Suprapubic skin (tissue), 4 donors: ENCODE data around the gene ZMYND11. TPM values are rescaled to one million over a fixed set of nuclear protein-coding genes. Genes with fewer than 3 reads are reported as not detected.
A peak's percentile ranks its signal among the peaks of the same experiment; 100 is the strongest.

Experiments
- DNase-seq, 2 donors: peaks; one replicate each; pipeline ENCODE4 v3.0.0-alpha.2; 2019; ENCODE audit warnings: low spot score in 2 of 2
- H3K27ac ChIP-seq: fragments of 200-600 bp; sonication (generic); one replicate; pipeline ENCODE4 v1.5.1; 2019
- H3K27me3 ChIP-seq: fragments of 200-600 bp; sonication (generic); one replicate; pipeline ENCODE4 v1.5.1; 2019
- H3K36me3 ChIP-seq: fragments of 200-600 bp; sonication (generic); one replicate; pipeline ENCODE4 v1.5.1; 2019
- H3K4me1 ChIP-seq: fragments of 200-600 bp; sonication (generic); one replicate; pipeline ENCODE4 v1.5.1; 2019
- H3K4me3 ChIP-seq: fragments of 200-600 bp; sonication (generic); one replicate; pipeline ENCODE4 v1.5.1; 2019; ENCODE audit warnings: mild to moderate bottlenecking
- H3K9me3 ChIP-seq: fragments of 200-600 bp; sonication (generic); one replicate; pipeline ENCODE4 v1.5.1; 2019
- CTCF ChIP-seq, 2 donors: fragments of 200-600 bp in 1 of 2; fragments of 450-650 bp in 1 of 2; sonication (generic) in 1 of 2; IDR thresholded peaks; one replicate each; pipeline ENCODE4 v1.5.1; 2016 to 2019; ENCODE audit warnings: antibody characterized with exemption in 2 of 2, mild to moderate bottlenecking in 1 of 2, moderate library complexity in 1 of 2
- EP300 ChIP-seq: sonication (generic); formaldehyde crosslinking; IDR thresholded peaks from one replicate; pipeline ENCODE4 v1.6.1; 2017; ENCODE audit warnings: antibody characterized with exemption
- POLR2A ChIP-seq, 2 donors: fragments of 450-650 bp; IDR thresholded peaks; one replicate each; pipeline ENCODE4 v1.6.1; 2017; ENCODE audit warnings: antibody characterized with exemption in 2 of 2, mild to moderate bottlenecking in 2 of 2, moderate library complexity in 2 of 2
- POLR2AphosphoS5 ChIP-seq, 3 donors: sonication (generic); formaldehyde crosslinking; IDR thresholded peaks; one replicate each; pipeline ENCODE4 v1.6.1; 2017; ENCODE audit warnings: antibody characterized with exemption in 3 of 3
- WGBS: methylation state at CpG from one replicate; pipeline ENCODE4 v1.1.5; 2018; 5-methylcytosine and 5-hydroxymethylcytosine counted together
- total RNA-seq, 4 donors: library from RNA; depleted of rRNA; stranded (reverse); fragments of >200 nt; gene quantifications; one replicate each; pipeline ENCODE4 v1.1.0, GENCODE V29; 2016

The ZMYND11 gene
- total RNA-seq, 4 donors from 2014 or later = 35.4 to 66.6 (median 53.1) TPM

GRCh38 chr10:167383-167782 lies 32.1 kb downstream of the ZMYND11 start:
- Histone ChIP-seq H3K9me3 (no peaks in the 10 kb centered on the region), H3K27ac (no peak overlapping the region), H3K27me3 (no peaks in the 10 kb centered on the region), H3K4me3 (no peak overlapping the region), H3K36me3 (no peaks in the 10 kb centered on the region), H3K4me1 (no peaks in the 10 kb centered on the region)
- TF ChIP-seq EP300 (no peak), CTCF (IDR thresholded peaks at IDR 0.05) (no peak), POLR2A (IDR thresholded peaks at IDR 0.05) (no peak), POLR2AphosphoS5 (IDR thresholded peaks at IDR 0.05) (no peak)
- DNase-seq = no peak

- DNase-seq = no peak
- no peak overlapping the region for H3K27ac ChIP-seq
- no peaks in the 10 kb centered on the region for H3K4me1 ChIP-seq
- H3K36me3 ChIP-seq = no peaks in the 10 kb centered on the region
- 83% methylated on average over 4 of the region's 4 CpGs for WGBS
- TF ChIP-seq POLR2AphosphoS5 (IDR thresholded peaks at IDR 0.05) (no peak), POLR2A (IDR thresholded peaks at IDR 0.05) (no peak), EP300 (no peak), CTCF (IDR thresholded peaks at IDR 0.05) (no peak)
- no peak overlapping the region for H3K4me3 ChIP-seq
- H3K27me3 ChIP-seq = no peaks in the 10 kb centered on the region
- no peaks in the 10 kb centered on the region for H3K9me3 ChIP-seq
Measured at GRCh38 chr10:173741-174140, 38.5 kb downstream of the ZMYND11 start.

- Histone ChIP-seq H3K4me1 (no peaks in the 10 kb centered on the region), H3K9me3 (no peaks in the 10 kb centered on the region), H3K27me3 (no peaks in the 10 kb centered on the region), H3K36me3 (peaks cover 10% of the 10 kb centered on the region), H3K4me3 (no peak overlapping the region), H3K27ac (no peak overlapping the region)
- no peak for TF ChIP-seq POLR2A (IDR thresholded peaks at IDR 0.05)
- TF ChIP-seq EP300 = no peak
- TF ChIP-seq POLR2AphosphoS5 (IDR thresholded peaks at IDR 0.05) = no peak
- TF ChIP-seq CTCF (IDR thresholded peaks at IDR 0.05) = no peak
- no peak for DNase-seq
Measured at GRCh38 chr10:176677-177076, 41.4 kb downstream of the ZMYND11 start.

GRCh38 chr10:178208-178607 lies 43.0 kb downstream of the ZMYND11 start:
- Histone ChIP-seq H3K9me3 (no peaks in the 10 kb centered on the region), H3K27ac (no peak overlapping the region), H3K4me1 (peaks cover 3% of the 10 kb centered on the region), H3K4me3 (no peak overlapping the region), H3K36me3 (peaks cover 20% of the 10 kb centered on the region), H3K27me3 (no peaks in the 10 kb centered on the region)
- WGBS = 24% methylated on average over 2 of the region's 2 CpGs
- TF ChIP-seq POLR2A (IDR thresholded peaks at IDR 0.05) (no peak), CTCF (IDR thresholded peaks at IDR 0.05) (peak; percentile 3 to 13), EP300 (no peak)
- no peak for DNase-seq

GRCh38 chr10:178723-179122 lies 43.5 kb downstream of the ZMYND11 start:
- H3K4me1 ChIP-seq = peaks cover 3% of the 10 kb centered on the region
- H3K27ac ChIP-seq = no peak overlapping the region
- DNase-seq = no peak
- peaks cover 25% of the 10 kb centered on the region for H3K36me3 ChIP-seq
- H3K27me3 ChIP-seq = no peaks in the 10 kb centered on the region
- no peak overlapping the region for H3K4me3 ChIP-seq
- TF ChIP-seq POLR2A (IDR thresholded peaks at IDR 0.05) (no peak), EP300 (no peak), CTCF (IDR thresholded peaks at IDR 0.05) (no peak), POLR2AphosphoS5 (IDR thresholded peaks at IDR 0.05) (no peak)
- no peaks in the 10 kb centered on the region for H3K9me3 ChIP-seq
